ENCODE data around the gene DLX3.

Gene DLX3

GRCh38 chr17:50037321-50038107 is 42.5 kb upstream of the DLX3 start:
- no peaks in the 10 kb centered on the region for H3K27me3 ChIP-seq (replicated peaks)
- no peaks in the 10 kb centered on the region for H3K36me3 ChIP-seq (replicated peaks)
- TF ChIP-seq CTCF (IDR thresholded peaks at IDR 0.05; ENCODE audit: low read depth, low read length, missing control alignments), result no peak
- no peak overlapping the region for H3K4me3 ChIP-seq (ENCODE audit: low read depth, low read length)
- in situ Hi-C loops (cut with HindIII; ENCODE audit: low pct_ligation_motif_present, low sequenced_read_pairs), result no loop called here
- H3K27ac ChIP-seq, result no peak overlapping the region
- DNase-seq, result peak; percentile 62

GRCh38 chr17:50036455-50037261 is 41.6 kb upstream of the DLX3 start:
- H3K27me3 ChIP-seq (replicated peaks), result no peaks in the 10 kb centered on the region
- in situ Hi-C loops (cut with HindIII; ENCODE audit: low pct_ligation_motif_present, low sequenced_read_pairs), result no loop called here
- DNase-seq, result no peak
- no peak overlapping the region for H3K4me3 ChIP-seq (ENCODE audit: low read depth, low read length)
- no peaks in the 10 kb centered on the region for H3K36me3 ChIP-seq (replicated peaks)
- no peak for TF ChIP-seq CTCF (IDR thresholded peaks at IDR 0.05; ENCODE audit: low read depth, low read length, missing control alignments)
- no peak overlapping the region for H3K27ac ChIP-seq

- in situ Hi-C loops (cut with HindIII; ENCODE audit: low pct_ligation_motif_present, low sequenced_read_pairs), result no loop called here
- Histone ChIP-seq H3K27me3 (replicated peaks) (no peaks in the 10 kb centered on the region), H3K36me3 (replicated peaks) (no peaks in the 10 kb centered on the region), H3K27ac (no peak overlapping the region), H3K4me3 (ENCODE audit: low read depth, low read length) (no peak overlapping the region)
- DNase-seq, result no peak
- TF ChIP-seq CTCF (IDR thresholded peaks at IDR 0.05; ENCODE audit: low read depth, low read length, missing control alignments), result no peak
These were observed 40.9 kb upstream of the DLX3 start for GRCh38 chr17:50035945-50036344.

- no peak for DNase-seq
- H3K27ac ChIP-seq, result no peak overlapping the region
- H3K4me3 ChIP-seq (ENCODE audit: low read depth, low read length), result no peak overlapping the region
- H3K36me3 ChIP-seq (replicated peaks), result no peaks in the 10 kb centered on the region
- no peaks in the 10 kb centered on the region for H3K27me3 ChIP-seq (replicated peaks)
- peak; percentile 20 for TF ChIP-seq CTCF (IDR thresholded peaks at IDR 0.05; ENCODE audit: low read depth, low read length, missing control alignments)
- in situ Hi-C loops (cut with HindIII; ENCODE audit: low pct_ligation_motif_present, low sequenced_read_pairs), result no loop called here
These were observed 40.4 kb upstream of the DLX3 start for GRCh38 chr17:50035421-50035879.

- Histone ChIP-seq H3K4me3 (ENCODE audit: low read depth, low read length) (no peak overlapping the region), H3K27ac (no peak overlapping the region), H3K36me3 (replicated peaks) (no peaks in the 10 kb centered on the region), H3K27me3 (replicated peaks) (no peaks in the 10 kb centered on the region)
- no peak for TF ChIP-seq CTCF (IDR thresholded peaks at IDR 0.05; ENCODE audit: low read depth, low read length, missing control alignments)
- no peak for DNase-seq
- in situ Hi-C loops (cut with HindIII; ENCODE audit: low pct_ligation_motif_present, low sequenced_read_pairs), result no loop called here
These were observed 39.7 kb upstream of the DLX3 start for GRCh38 chr17:50034498-50035364.
